Immature natural killer cell (primary cell): Measurements from ENCODE around the gene IRAK2. TPM values are rescaled to one million over a fixed set of nuclear protein-coding genes. Genes with fewer than 3 reads are reported as not detected.
A peak's percentile ranks its signal among the peaks of the same experiment; 100 is the strongest.
"Not testable (repeated sequence)": the region's sequence is repeated elsewhere in the genome, so short reads cannot be mapped to it uniquely, and the experiment has no call there.

Experiments
- DNase-seq, 3 donors: peaks; one replicate each; pipeline ENCODE4 v3.0.0; 2022; ENCODE audit warnings: mixed read lengths in 1 of 3
- H3K27ac Mint-ChIP-seq, 6 donors: one replicate each; pipeline ENCODE4 v1.8.0; 2020; ENCODE audit warnings: mixed read lengths in 6 of 6, mild to moderate bottlenecking in 5 of 6, inconsistent platforms in 4 of 6, moderate library complexity in 3 of 6
- H3K27me3 Mint-ChIP-seq, 3 donors: one replicate each; pipeline ENCODE4 v1.8.0; 2020 to 2021; ENCODE audit warnings: low read depth in 3 of 3, mild to moderate bottlenecking in 3 of 3, mixed read lengths in 3 of 3, moderate library complexity in 3 of 3, inconsistent platforms in 1 of 3
- H3K36me3 Mint-ChIP-seq, 3 donors: one replicate each; pipeline ENCODE4 v1.8.0; 2020; ENCODE audit warnings: mixed read lengths in 3 of 3, inconsistent platforms in 2 of 3, mild to moderate bottlenecking in 2 of 3
- H3K4me1 Mint-ChIP-seq, 2 donors: one replicate each; pipeline ENCODE4 v1.8.0; 2020; ENCODE audit warnings: inconsistent platforms in 2 of 2, mild to moderate bottlenecking in 2 of 2, mixed read lengths in 2 of 2, moderate library complexity in 1 of 2
- H3K4me3 Mint-ChIP-seq, 5 donors: one replicate each; pipeline ENCODE4 v1.8.0; 2020; ENCODE audit warnings: mild to moderate bottlenecking in 5 of 5, mixed read lengths in 5 of 5, inconsistent platforms in 3 of 5, moderate library complexity in 3 of 5
- H3K9me3 Mint-ChIP-seq, 6 donors: one replicate each; pipeline ENCODE4 v1.8.0; 2020; ENCODE audit warnings: mild to moderate bottlenecking in 6 of 6, mixed read lengths in 6 of 6, inconsistent platforms in 4 of 6, moderate library complexity in 3 of 6
- polyA plus RNA-seq, 3 donors: library from polyadenylated mRNA; unstranded; fragments of 300-500 nt; fragmentation: Illumina TruSeq; gene quantifications; one replicate each; pipeline ENCODE4 v1.2.3, GENCODE V29; 2021

Gene IRAK2
- polyA plus RNA-seq, 3 donors from 2014 or later: 14.5 to 37.5 (median 37.1) TPM

DNA sequence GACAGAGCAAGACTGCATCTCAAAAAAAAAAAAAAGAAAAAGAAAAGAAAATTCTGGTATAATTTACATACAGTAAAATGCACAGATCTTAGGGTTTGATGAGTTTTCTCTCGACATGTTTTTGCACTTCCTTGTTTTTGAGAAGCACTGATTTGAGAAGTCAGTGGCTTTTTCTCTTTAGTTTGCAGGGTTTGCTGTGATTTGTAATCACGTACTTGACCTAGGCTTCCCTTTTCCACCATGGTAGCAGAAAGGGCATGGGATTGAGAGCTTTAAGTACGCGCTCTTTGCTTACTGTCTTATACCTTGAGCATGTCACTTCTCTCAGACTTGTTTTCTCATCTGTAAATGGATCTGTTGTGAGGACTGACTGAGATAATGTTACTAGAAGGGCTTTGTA is 19.0 kb upstream of the IRAK2 start:
- H3K27ac Mint-ChIP-seq: peak overlapping the region in 5 of 6 donors; percentile 20 to 78 (median 74)
- peaks cover under 1 to 10% (median 10%) of the 10 kb centered on the region in 3 donors for H3K27me3 Mint-ChIP-seq
- H3K9me3 Mint-ChIP-seq: no peaks in the 10 kb centered on the region
- no peak for DNase-seq
- peak overlapping the region; percentile 28 to 79 (median 60) for H3K4me3 Mint-ChIP-seq
- H3K36me3 Mint-ChIP-seq: peaks cover 0 to 29% (median 4%) of the 10 kb centered on the region in 3 donors
- H3K4me1 Mint-ChIP-seq: peaks cover 54 to 66% of the 10 kb centered on the region in 2 donors

DNA sequence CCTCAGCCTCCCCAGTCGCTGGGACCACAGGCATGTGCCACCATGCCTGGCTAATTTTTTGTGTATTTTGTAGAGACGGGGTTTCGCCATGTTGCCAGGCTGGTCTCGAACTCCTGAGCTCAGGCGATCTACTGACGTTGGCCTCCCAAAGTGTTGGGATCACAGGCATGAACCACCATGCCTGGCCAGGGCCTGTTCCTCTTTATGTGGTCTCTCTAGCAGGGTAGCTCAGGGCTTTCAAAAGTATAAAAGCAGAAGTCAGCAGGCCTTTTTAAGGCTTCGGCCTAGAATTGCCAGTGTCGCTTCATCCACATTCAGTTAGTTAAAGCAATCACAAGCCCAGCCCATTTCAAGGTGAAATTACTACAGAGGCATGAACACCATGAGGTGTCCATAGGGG is 15.5 kb upstream of the IRAK2 start:
- Mint-ChIP-seq H3K9me3 (no peaks in the 10 kb centered on the region), H3K27ac (peak overlapping the region in 2 of 6 donors; percentile 34 to 43), H3K36me3 (peaks cover 0 to 38% (median 9%) of the 10 kb centered on the region in 3 donors), H3K4me1 (peaks cover 27 to 50% of the 10 kb centered on the region in 2 donors), H3K4me3 (no peak overlapping the region), H3K27me3 (peaks cover 0 to 5% (median 2%) of the 10 kb centered on the region in 3 donors)
- no peak for DNase-seq

DNA sequence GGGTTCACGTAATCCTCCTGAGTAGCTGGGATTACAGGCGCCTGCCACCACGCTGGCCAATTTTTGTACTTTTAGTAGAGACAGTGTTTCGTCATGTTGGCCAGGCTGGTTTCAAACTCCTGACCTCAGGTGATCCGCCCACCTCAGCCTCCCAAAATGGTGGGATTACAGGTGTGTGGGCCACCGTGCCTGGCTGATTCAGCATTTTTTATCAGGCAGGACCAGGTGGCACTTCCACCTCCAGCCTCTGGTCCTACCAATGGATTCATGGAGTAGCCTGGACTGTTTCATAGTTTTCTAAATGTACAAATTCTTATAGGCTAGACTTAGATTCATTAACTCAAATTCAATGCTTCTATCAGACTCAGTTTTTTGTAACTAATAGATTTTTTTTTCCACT is 13.7 kb upstream of the IRAK2 start:
- Mint-ChIP-seq H3K27ac (peak overlapping the region in 3 of 6 donors; percentile 28 to 70 (median 44)), H3K4me3 (no peak overlapping the region), H3K4me1 (peaks cover 14 to 33% of the 10 kb centered on the region in 2 donors), H3K36me3 (peaks cover 0 to 41% (median 6%) of the 10 kb centered on the region in 3 donors), H3K9me3 (no peaks in the 10 kb centered on the region), H3K27me3 (peaks cover 0 to 4% (median 2%) of the 10 kb centered on the region in 3 donors)
- no peak for DNase-seq

DNA sequence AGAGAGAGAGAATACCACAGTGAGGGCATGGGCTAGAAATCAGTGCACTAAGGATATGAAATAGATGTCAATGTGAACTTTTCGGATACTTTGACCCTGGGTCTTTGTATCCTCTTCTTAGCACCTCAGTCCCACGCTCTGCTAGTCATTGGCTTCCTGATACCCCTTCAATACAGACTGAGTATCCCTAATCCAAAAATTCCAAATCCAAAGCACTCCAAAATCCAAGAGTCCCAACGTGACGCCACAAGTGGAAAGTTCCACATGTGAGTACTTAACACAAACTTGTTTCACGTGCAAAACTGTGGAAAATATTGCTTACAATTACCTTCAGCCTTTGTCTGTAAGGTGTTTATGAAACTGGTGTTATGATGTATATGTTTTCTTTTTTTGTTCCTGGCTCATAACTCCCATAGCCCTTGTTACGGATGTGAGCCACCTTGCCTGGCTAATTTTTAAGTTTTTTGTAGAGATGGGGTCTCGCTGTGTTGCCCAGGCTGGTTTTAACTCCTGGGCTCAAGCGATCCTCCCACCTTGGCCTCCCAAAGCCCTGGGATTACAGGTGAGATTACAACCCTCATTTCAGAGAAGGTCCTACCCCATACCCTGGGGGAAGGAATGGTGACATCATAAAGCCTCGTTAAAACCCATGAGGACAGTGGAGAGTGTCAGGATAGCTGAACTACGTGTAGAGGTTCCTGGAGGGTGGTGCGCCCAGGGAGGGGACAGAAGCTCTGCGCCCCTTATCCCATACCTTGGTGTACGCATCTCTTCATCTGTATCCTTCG is 10.2 kb upstream of the IRAK2 start:
- H3K27ac Mint-ChIP-seq: peak overlapping the region; percentile 7 to 61 (median 30)
- peaks cover 0 to 2% (median 2%) of the 10 kb centered on the region in 3 donors for H3K27me3 Mint-ChIP-seq
- peaks cover 2 to 18% of the 10 kb centered on the region in 2 donors for H3K4me1 Mint-ChIP-seq
- DNase-seq: no peak
- peaks cover 0 to 29% (median 6%) of the 10 kb centered on the region in 3 donors for H3K36me3 Mint-ChIP-seq
- no peaks in the 10 kb centered on the region for H3K9me3 Mint-ChIP-seq
- H3K4me3 Mint-ChIP-seq: no peak overlapping the region

DNA sequence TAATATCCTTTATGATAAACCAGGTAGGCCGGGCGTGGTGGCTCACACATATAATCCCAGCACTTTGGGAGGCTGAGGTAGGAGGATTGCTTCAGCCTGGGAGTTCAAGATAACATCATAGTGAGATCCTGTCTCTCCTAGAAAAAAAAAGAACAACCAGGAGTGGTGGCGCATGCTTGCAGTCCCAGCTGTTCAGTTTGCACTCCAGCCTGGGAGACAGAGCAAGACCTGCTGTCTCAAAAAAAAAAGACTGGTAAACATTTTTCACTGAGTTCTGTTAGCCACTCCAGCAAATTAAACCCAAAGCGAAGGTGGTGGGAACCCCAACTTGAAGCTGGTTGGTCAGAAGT is 9.6 kb upstream of the IRAK2 start:
- DNase-seq: no peak
- H3K4me3 Mint-ChIP-seq: no peak overlapping the region
- peaks cover 0 to 13% of the 10 kb centered on the region in 2 donors for H3K4me1 Mint-ChIP-seq
- no peaks in the 10 kb centered on the region for H3K9me3 Mint-ChIP-seq
- peak overlapping the region in 3 of 6 donors; percentile 3 to 45 (median 43) for H3K27ac Mint-ChIP-seq
- H3K36me3 Mint-ChIP-seq: peaks cover 0 to 23% (median 6%) of the 10 kb centered on the region in 3 donors
- H3K27me3 Mint-ChIP-seq: peaks cover 0 to 2% (median 2%) of the 10 kb centered on the region in 3 donors

DNA sequence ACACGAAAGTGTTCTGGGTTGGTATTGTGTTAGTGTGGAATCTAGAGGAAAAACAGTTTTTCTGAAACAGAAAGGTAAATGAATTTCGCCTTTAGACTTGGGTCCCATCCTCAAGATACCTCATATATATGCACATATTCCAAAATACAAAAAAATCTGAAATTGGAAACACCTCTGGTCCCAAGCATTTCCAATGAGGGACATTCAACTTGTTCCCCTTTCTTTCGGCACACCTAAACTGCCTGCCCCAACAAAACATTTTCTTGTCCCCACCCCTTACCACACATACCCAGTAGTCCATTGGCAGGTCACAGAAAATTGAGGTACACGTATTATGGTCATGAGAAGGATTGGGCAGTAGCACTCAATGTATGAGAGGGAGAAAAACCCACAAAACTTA is 9.1 kb upstream of the IRAK2 start:
- H3K27ac Mint-ChIP-seq: peak overlapping the region in 4 of 6 donors; percentile 6 to 71 (median 34)
- no peaks in the 10 kb centered on the region for H3K9me3 Mint-ChIP-seq
- no peak overlapping the region for H3K4me3 Mint-ChIP-seq

DNA sequence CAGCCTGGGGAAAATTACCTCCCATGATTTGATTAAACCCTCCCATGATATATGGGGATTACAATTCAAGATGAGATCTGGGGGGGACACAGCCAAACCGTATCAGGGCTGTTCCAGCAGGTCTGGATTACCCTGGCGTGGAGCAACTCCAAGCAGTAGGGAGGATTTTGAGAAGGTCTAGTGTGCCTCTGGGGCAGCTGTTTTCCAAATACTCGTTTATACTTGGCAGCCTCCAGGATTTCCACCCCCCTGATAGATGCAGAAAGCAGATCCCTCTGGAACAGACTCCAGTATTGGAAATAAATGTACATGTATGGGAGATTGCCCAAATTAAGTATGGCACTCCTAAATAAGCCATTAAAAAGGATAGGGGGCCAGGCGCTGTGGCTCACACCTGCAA is 7.7 kb upstream of the IRAK2 start:
- H3K27ac Mint-ChIP-seq: no peak overlapping the region
- H3K9me3 Mint-ChIP-seq: no peaks in the 10 kb centered on the region
- peaks cover 0 to 2% (median 0%) of the 10 kb centered on the region in 3 donors for H3K27me3 Mint-ChIP-seq
- no peaks in the 10 kb centered on the region for H3K4me1 Mint-ChIP-seq
- no peak for DNase-seq
- no peak overlapping the region for H3K4me3 Mint-ChIP-seq
- H3K36me3 Mint-ChIP-seq: peaks cover 0 to 7% (median 0%) of the 10 kb centered on the region in 3 donors

More for the DNA sequence above, 9.1 kb upstream of the IRAK2 start:
- H3K27me3 Mint-ChIP-seq: peaks cover 0 to 2% (median 2%) of the 10 kb centered on the region in 3 donors
- peaks cover 0 to 8% of the 10 kb centered on the region in 2 donors for H3K4me1 Mint-ChIP-seq
- no peak for DNase-seq
- H3K36me3 Mint-ChIP-seq: peaks cover 0 to 18% (median 6%) of the 10 kb centered on the region in 3 donors

DNA sequence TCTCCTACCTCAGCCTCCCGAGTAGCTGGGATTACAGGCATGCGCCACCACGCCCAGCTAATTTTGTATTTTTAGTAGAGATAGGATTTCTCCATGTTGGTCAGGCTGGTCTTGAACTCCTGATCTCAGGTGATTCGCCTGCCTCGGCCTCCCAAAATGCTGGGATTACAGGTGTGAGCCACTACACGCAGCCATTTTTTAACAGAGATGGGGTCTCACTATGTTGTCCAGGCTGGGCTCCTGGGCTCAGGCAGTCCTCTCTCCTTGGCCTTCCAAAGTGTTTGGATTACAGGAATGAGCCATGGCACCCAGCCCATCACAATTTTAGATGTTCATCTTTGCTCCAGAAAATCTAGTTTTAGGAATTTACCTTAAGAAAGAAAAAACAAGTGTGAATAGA is 6.2 kb upstream of the IRAK2 start:
- not testable (repeated sequence) for H3K27ac Mint-ChIP-seq, H3K9me3 Mint-ChIP-seq, DNase-seq, H3K4me1 Mint-ChIP-seq, H3K27me3 Mint-ChIP-seq, H3K4me3 Mint-ChIP-seq, H3K36me3 Mint-ChIP-seq

DNA sequence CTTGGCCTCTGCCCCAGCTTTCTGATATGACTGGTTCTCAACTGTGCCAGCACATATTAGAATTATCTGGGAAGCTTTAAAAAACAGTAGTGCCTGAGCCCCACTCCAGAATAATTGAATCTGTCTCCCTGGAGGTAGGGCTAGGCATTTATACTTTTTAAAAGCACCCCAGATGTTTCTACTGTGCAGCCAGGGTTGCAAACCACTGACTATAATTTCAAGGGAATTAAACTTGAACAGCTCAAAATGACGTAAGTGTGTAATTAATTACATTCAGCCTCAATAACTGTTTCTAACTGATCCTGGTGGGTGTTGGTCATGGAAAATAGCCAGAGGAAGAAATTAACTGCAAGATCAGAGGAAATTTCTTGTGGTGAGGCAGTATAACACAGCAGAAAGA is 4.4 kb upstream of the IRAK2 start:
- Mint-ChIP-seq H3K27ac (no peak overlapping the region), H3K36me3 (peaks cover 0 to 3% (median 0%) of the 10 kb centered on the region in 3 donors), H3K4me3 (no peak overlapping the region), H3K4me1 (peaks cover 7 to 9% of the 10 kb centered on the region in 2 donors), H3K27me3 (no peaks in the 10 kb centered on the region), H3K9me3 (no peaks in the 10 kb centered on the region)
- DNase-seq: no peak

DNA sequence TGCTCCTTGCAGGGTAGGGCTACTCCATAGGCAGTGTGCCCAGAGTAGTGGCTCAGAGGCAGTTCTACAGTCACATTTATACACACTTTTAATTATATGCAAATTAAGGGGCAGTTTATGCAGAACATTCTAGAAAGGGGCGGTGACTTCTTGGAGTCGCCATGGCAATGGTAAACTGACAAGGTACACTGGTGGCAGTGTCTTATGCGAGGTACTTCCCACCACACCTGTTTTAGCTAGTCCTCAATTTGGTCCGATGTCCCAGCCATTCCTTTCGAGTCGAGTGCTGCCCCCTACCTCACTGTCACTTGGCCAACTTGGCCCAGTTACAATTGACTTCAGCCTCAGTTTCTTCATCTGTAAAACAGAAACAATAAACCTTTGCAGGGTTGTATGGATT is 3.8 kb upstream of the IRAK2 start:
- no peak for DNase-seq
- Mint-ChIP-seq H3K36me3 (no peaks in the 10 kb centered on the region), H3K4me3 (no peak overlapping the region), H3K9me3 (no peaks in the 10 kb centered on the region), H3K27me3 (no peaks in the 10 kb centered on the region), H3K4me1 (peaks cover 10 to 11% of the 10 kb centered on the region in 2 donors), H3K27ac (no peak overlapping the region)

DNA sequence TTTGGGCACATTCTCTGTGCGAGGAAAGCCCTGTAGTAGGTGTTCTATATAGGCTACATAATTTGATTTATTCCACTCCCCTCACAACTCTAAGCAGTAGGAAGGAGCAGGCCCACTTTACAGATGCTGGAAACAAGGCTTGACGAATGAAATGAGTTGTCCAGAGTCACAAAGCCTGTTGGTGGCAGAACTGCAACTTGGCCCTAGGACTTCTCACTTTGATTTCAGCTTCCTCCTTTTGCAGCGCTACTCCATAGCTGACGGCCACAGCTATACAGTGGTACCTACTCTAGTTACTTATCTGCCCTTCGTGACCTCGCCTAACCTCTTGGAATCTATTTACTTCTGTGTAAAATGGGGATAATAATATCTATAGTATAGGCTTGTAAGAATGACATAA is 2.5 kb upstream of the IRAK2 start:
- peaks cover 0 to 2% (median 0%) of the 10 kb centered on the region in 3 donors for H3K27me3 Mint-ChIP-seq
- no peak for DNase-seq
- H3K9me3 Mint-ChIP-seq: no peaks in the 10 kb centered on the region
- H3K27ac Mint-ChIP-seq: no peak overlapping the region
- peaks cover 0 to 8% (median 4%) of the 10 kb centered on the region in 3 donors for H3K36me3 Mint-ChIP-seq
- peaks cover 22 to 24% of the 10 kb centered on the region in 2 donors for H3K4me1 Mint-ChIP-seq
- no peak overlapping the region for H3K4me3 Mint-ChIP-seq

DNA sequence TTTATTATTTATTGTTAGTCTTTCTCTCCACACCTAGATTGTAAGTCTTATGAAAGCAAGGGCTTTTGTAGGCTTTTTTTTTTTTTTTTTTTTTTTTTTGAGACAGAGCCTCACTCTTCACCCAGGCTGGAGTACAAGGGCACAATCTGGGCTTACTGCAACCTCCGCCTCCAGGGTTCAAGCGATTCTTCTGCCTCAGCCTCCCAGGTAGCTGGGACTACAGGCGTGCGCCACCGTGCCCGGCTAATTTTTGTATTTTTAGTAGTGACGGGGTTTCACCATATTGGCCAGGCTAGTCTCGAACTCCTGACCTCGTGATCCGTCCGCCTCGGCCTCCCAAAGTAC is 546 bp upstream of the IRAK2 start:
- Mint-ChIP-seq H3K4me1 (peaks cover 32 to 36% of the 10 kb centered on the region in 2 donors), H3K36me3 (peaks cover 7 to 18% (median 13%) of the 10 kb centered on the region in 3 donors), H3K27ac (peak overlapping the region in 4 of 6 donors; percentile 40 to 78 (median 63)), H3K4me3 (peak overlapping the region; percentile 74 to 92 (median 83))
- not testable (repeated sequence) for H3K9me3 Mint-ChIP-seq, H3K27me3 Mint-ChIP-seq, DNase-seq

DNA sequence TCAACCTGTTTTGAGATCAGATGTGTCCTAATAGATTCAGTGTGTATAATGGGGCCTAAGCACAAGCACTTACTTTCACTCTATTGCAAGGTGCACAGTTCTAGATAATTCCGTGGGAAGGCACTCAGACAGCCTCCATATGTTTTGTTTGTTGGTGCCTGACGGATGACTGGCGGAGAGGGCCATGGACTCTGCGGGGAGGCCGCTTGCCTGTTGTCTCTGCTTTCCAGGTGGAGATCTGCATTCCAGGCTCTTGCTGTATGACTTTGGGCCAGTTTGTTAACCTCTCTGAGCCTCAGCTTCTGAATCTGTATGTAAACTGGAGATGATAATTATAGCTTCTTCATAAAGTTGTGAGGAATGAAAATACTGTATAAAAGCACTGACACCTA is 1.5 kb downstream of the IRAK2 start:
- DNase-seq: no peak
- Mint-ChIP-seq H3K4me3 (peak overlapping the region; percentile 86 to 94 (median 91)), H3K36me3 (peaks cover 12 to 34% (median 18%) of the 10 kb centered on the region in 3 donors), H3K27ac (peak overlapping the region; percentile 67 to 90 (median 80)), H3K27me3 (peaks cover 0 to 6% (median 3%) of the 10 kb centered on the region in 3 donors), H3K4me1 (peaks cover 50 to 57% of the 10 kb centered on the region in 2 donors), H3K9me3 (peaks cover 2 to 10% (median 6%) of the 10 kb centered on the region in 6 donors)

DNA sequence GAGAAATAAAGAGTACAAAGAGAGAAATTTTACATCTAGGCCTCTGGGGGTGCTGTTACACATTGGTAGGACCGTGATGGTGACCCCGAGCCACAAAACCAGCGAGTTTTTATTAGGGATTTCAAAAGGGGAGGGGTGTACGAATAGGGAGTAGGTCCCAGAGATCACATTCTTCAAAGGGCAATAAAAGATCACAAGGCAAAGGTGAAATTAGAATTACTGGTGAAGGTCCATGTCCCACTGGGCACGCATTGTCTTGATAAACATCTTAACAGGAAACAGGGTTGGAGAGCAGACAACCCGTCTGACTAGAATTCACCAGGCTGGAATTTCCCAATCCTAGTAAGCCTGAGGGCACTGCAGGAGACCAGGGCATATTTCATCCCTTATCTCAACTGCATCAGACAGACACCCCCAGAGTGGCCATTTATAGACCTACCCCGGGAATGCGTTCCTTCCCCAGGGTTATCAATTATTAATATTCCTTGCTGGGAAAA is 4.3 kb downstream of the IRAK2 start:
- Mint-ChIP-seq H3K4me1 (peaks cover 58 to 61% of the 10 kb centered on the region in 2 donors), H3K36me3 (peaks cover 12 to 35% (median 18%) of the 10 kb centered on the region in 3 donors), H3K27me3 (peaks cover 0 to 6% (median 3%) of the 10 kb centered on the region in 3 donors), H3K27ac (peak overlapping the region in 3 of 6 donors; percentile 52 to 75 (median 70)), H3K4me3 (peak overlapping the region in 1 of 5 donors; percentile 22), H3K9me3 (peaks cover 2 to 10% (median 6%) of the 10 kb centered on the region in 6 donors)
- DNase-seq: no peak
